ACHN (cell line): ENCODE measurements around the gene ZNF135.

Experiments used
- DNase-seq: peaks from one replicate; pipeline ENCODE4 v3.0.0-alpha.2; 2015
- in situ Hi-C: cut with HindIII; loops from 2 replicates; pipeline ENCODE4 v1.10.0; 2017; ENCODE audit warnings: low sequenced_read_pairs, low pct_ligation_motif_present, low pct_unique_long_range_greater_than_20kb

ZNF135 gene

DNA sequence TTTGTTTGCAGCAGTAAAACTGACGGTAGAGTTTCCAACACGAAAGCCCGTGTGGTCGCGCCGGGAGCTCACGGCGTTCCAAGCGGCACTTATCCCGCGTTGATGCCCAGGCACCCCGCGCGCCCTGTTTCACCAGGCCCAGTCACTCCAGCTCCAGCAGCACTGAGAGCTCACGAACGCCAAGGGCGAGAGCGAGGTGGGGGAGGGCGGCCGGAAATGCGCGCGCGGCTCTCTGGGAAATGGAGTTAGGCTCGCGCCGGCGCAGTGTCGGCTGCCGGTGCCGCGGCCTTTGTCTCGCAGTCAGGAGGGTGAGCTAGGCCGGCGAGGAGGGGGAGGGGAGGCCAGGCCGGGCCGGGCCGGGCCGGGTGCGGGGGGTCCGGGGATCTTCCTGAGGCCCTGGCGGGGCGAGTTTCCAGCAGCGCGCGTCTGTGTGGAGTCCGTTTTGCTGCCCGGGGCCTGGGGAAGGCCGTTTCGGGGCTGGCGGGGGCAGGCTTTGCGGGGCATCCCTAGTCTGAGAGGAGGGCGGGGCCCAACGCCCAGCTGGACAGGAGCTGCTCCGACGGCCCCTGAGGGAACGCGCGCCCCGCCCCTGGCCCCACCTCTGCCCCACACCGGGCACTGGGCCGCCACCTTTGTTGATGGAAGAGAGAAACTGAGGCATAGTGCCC lies at the start of gene ZNF135:
Gene ZNF135 (plus strand): TSS at position 280 of the 668 bp plus-strand sequence. CDS start 721 bp downstream, outside the sequence.
- no peak for DNase-seq
- in situ Hi-C loops = no loop called here

DNA sequence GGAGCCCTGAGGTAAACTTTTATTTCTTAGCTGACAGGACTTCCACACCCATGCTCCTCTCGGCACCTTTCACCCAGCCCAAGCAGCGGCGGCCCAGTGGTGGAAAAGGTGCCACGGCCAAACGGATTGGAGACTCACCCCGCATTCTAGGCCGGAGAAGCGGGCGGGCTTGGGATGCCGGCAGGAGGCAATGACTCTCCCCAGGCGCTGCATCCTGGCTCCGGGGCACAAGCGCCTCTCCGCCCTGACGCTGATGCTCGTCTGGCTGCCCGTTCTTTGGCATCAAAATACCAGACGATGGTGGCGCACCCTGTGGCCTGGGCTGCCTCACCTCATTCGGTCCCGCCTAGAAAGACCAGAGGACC lies 49.8 kb upstream of the ZNF135 start:
- in situ Hi-C loops = no loop called here

DNA sequence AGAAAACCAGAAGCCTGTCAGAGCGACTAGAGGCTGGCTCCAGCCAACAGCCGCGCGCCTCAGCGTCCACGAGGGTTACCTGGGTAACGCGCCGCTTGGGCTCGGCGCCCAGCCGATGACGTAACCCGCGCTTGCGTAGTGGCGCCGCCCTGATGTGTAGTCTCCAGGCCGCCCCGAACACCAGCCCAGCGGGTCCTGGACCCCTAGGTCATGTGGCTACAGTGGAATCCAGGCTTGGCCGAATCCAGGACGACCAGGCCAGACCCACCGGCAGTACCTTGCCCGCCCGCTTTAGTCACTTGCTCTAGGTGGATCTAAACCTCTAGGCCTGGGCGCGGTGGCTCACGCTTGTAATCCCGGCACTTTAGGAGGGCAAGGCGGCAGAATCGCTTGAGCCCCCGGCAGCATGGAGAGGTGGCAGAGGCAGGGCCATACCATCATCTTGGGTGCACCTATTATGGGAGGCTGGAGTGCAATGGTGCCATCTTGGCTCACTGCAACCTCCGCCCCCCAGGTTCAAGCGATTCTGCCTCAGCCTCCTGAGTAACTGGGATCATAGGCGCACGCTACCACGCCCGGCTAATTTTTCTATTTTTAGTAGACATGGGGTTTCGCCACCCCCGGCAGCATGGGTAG lies 49.3 kb upstream of the ZNF135 start:
- DNase-seq = no peak
- in situ Hi-C loops = no loop called here

More for the DNA sequence above, 49.8 kb upstream of the ZNF135 start:
- DNase-seq = no peak

DNA sequence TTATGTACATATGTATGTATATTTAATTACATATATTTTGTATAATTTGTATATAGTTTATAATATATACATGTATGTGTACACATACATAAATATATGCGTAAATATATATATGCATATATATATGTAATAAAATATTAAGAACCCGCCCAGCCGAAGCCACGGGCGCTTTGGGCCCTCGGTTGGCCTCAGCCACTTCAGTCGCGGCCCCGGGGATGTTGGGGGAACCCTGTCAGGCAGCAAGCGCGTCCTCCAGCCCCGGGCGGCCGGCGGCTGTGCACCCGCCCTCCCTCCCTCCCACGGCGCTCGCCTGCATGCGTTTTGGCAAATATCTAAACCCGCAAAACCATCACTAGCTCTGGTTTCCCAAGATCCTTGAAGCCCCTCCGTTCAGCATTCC lies 48.6 kb upstream of the ZNF135 start:
- in situ Hi-C loops = no loop called here
- no peak for DNase-seq

DNA sequence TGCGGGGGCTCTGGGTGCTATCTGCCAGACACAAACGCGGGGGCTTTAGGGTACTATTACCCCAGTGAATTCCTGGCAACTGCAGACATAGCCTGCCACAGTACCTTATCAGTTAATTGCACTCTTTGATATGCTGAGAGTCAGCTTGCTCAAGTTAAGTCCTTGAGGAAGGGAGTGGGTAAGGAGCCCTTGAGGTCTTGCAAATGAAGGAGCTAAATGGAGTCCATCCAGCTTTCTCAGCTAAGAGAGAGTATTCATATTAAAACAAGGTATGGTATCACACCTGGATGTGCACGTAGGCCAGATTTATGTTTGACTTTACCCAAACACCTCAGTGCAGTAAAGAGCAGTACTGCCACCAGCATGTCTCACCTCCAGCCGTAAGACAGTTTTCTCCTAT lies 44.9 kb upstream of the ZNF135 start:
- in situ Hi-C loops = no loop called here
- DNase-seq = no peak

DNA sequence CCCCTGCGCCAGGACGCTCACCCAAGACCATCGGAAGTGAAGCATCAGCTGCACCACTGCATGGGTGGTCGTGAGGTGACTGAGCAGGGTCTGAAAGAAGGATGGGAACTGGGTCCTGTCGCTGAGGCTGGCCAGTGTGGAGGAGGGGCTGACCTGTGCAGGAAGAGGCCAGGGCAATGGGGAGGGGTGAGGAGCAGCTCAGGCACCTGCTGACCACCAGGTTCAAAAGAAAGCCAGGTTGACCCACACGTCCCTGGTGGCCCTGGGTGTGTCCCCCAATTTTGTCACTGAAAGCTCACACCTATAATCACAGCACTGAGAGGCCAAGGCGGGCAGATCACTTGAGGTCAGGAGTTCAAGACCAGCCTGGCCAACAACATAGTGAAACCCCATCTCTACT lies 39.0 kb upstream of the ZNF135 start:
- in situ Hi-C loops = no loop called here
- no peak for DNase-seq

DNA sequence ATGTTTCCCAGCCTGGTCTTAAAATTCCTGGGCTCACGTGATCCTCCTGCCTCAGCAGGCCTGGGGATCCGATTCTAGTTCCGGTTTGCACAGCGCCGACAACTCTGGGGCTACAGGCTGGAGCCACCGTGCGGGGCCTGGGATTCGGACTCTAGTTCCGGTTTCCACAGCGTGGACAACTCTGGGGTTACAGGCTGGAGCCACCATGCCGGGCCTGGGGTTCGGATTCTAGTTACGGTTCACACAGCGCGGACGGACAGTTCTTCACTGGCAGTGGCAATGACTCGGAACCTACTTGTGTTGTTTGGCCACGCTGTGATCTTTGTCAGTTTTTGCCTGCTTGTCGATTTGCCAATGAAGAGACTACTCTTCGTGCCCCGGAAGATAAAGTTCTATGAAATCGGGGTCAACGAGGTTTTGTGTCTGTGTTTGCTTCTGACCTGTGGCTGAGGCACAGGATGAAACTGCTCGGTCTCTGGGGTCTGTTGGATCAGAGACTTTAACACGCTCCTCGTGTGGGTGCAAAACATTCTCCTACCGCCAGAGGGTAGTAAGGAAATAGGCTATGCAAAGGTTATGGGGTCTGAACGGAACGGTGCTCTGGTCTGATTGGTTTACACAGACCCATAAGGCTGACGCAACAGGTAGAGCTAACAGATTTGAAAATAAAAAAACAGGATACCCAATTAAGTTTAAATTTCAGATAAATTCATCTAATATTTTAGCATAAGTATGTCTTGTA lies 37.4 kb upstream of the ZNF135 start:
- in situ Hi-C loops = no loop called here
- DNase-seq = peak; percentile 2

DNA sequence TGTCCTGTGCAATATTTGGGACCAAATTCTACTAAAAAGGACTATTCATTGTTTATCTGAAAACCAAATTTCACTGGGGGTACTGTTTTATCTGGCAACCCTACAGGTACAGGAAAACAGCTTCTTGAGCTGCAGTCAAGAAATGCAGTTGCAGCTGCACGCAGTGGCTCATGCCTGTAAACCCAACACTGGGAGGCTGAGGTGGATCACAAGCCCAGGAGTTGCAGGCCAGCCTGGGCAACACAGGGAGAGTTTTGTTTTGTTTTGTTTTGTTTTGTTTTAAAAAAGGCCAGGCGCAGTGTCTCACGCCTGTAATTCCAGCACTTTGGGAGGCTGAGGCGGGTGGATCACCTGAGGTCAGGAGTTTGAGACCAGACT lies 36.8 kb upstream of the ZNF135 start:
- in situ Hi-C loops = no loop called here
- no peak for DNase-seq

DNA sequence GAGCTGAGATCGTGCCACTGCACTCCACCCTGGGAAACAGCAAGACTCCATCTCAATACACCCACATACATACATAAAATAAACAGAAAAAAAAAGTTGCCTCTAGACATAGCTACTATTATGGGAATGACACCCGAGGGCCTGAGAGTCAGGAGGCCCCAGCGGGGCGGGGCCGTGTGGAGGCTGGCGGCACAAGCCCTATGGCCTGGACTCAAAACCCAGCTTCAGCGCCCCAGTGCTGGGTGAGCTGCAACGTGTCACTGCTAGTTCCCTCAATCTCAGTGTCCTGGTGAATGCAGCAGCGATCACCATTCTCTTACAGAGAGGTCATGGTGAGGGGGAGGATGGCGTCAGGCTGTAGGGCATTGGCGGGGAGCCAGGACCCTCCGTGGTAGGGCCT lies 34.4 kb upstream of the ZNF135 start:
- in situ Hi-C loops = no loop called here
- no peak for DNase-seq

DNA sequence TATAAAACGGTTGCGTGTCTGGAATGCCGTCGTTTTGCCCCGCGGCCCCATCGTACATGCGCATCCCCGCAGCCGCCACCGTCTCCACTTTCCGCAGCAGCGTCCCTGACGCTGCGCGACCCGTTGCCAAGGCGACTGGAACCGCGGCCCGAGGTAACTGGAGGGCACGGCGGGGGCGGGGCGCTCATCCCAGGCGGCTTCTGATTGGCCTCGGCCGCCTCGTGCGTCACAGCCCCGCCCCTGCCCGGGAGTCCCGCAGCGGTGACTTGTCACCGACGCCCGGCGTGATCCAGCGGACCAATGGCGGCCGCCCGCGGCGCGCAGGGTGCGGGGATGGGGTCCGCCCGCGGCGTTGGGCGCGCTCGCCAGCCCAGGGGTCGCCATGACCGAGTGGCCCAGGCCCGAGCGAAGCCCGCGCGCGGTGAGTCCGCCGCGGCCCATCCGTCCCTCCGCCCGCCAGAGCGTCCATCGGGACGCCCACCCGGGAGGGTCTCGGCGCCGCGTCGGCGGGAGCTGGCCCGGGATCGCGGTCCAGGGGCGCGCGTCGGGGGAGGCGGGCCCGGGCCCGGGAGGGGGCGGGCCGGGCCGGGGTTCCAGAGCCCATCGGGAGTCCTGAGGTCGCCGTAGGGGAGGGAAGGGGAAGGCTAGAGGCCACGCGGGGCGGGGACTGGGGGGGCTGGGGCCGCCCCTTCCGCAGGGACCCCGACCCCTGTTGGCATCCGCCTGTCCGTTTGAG lies 25.2 kb upstream of the ZNF135 start, which contains the start of gene ZSCAN1:
Gene ZSCAN1 (plus strand): TSS at position 285 of the 736 bp plus-strand sequence. CDS start 3,812 bp downstream, outside the sequence.
- DNase-seq = no peak

DNA sequence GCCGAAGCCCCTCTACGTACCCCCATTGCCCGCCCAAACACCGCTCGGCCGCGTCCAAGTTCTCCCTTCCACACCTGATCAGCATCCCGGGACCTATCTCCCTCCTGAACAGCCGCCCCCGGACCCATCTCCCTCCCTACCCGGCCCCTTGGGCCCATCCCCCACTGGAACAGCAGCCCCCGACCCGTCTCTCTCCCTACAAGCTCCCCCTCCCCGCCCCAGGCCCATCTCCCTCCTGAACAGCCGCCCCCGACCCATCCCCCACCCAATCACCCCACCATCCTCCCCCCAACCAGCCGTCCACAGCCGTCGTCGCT lies 24.6 kb upstream of the ZNF135 start:
- in situ Hi-C loops = no loop called here
- no peak for DNase-seq

More for the DNA sequence above, 25.2 kb upstream of the ZNF135 start, which contains the start of gene ZSCAN1:
- in situ Hi-C loops = no loop called here

DNA sequence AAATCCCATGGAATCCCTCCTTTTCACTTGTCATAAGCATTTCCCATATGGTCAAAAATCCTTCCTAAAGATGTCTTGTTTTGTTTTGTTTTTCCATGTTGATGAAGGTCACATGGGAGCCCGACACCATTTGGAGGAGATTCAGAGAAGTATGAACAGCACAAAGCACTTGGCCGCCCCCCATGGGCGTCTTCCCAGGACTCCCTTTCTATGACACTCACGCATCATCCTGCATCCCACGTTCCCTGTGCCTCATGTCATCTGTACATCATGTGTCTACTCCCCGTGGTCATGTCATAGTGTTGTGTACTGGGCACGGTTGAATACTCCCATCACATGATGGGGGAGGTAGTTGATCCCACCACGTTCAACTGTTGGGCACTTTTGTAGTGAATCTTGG lies 23.2 kb upstream of the ZNF135 start:
- DNase-seq = no peak
- in situ Hi-C loops = no loop called here

DNA sequence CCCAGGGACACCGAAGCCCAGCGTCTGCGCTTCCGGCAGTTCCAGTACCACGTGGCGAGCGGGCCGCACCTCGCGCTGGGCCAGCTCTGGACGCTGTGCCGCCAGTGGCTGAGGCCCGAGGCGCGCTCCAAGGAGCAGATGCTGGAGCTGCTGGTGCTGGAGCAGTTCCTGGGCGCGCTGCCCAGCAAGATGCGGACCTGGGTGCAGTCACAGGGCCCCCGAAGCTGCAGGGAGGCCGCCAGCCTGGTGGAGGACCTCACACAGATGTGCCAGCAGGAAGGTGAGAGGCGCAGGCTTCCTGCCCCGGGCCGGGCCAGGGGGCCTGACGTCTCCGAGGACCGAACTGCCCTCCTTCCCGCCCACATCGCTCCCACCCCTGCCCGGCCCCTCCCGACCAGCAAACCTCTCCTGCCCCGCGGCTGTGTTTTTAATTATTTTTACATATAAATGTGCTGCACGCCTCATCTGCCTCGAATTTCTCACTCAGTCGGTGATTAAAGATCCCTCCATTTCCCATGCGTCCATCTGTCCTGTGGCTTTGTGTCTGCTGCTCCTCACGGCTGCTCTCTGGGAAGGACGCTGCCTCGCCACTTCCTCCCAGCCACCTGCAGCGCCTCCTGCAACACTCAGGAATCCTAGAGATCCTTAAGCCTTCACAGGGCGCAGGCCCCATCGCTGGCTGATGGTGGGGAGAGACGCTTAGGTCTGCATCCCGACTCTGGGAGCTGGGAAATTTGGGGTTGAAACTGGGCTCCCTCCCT lies 21.0 kb upstream of the ZNF135 start:
- no peak for DNase-seq
- in situ Hi-C loops = no loop called here

DNA sequence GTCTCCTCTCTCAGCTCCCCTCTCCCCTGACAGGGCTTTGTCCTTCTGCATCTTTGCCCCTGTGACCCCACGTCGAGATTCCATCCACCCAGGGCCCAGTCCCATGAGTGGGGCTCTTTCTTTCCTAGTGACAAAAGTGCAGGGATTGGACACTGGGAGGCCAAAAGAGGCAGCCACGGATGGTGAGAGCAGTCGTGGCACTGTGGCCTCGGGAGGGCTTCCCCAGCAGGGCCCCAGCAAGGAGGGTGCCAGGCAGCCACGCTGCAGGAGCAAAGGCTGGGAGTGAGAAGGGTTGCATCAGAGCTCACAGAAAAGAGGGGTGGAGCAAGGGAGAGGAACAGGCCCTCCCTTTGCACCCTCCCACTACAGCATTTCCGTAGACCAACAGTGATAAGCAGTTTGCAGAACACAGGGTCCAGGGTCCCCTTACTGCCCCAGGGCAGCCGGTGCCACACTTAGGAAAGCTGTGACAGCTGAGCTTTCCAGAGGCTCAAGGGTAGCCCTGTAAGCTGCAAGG lies 20.3 kb upstream of the ZNF135 start:
- in situ Hi-C loops = no loop called here
- DNase-seq = no peak

DNA sequence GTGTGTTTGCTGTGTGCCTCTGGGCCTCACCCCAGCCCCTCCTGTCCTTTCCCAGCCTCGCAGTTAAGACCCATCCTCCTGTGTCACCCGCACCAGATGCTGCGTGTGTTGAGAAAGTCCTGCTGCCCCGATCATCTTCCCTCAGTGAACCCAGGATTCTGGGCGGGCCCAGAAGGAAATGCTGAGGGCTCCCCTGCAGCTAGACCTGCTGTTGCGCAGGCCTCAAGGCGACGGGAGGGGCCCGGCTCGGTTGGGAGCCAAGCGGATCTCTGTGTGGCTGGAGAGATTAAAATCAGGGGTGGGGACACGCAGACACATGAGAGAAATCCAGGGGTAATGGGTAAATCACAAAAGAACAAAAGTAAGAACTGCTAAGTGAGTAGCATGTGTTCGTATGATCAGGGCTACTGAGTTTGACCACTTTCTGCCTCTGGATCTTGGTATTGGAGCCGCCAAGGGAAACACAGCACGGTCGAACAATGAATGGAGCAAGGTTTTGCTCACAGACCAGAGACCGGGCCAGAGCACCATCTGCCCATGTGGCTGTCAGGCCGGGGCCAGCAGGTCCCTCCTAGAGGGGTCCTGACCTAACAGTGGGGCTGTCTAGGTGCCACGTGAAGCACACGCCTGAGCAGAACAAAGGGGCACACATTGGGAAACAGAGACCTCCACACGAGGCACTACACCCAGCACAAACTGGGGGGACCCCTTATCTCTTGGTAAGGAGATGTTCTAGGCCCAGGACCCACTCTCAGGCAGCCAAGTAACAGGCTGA lies 18.1 kb upstream of the ZNF135 start:
- DNase-seq = no peak
- in situ Hi-C loops = no loop called here

DNA sequence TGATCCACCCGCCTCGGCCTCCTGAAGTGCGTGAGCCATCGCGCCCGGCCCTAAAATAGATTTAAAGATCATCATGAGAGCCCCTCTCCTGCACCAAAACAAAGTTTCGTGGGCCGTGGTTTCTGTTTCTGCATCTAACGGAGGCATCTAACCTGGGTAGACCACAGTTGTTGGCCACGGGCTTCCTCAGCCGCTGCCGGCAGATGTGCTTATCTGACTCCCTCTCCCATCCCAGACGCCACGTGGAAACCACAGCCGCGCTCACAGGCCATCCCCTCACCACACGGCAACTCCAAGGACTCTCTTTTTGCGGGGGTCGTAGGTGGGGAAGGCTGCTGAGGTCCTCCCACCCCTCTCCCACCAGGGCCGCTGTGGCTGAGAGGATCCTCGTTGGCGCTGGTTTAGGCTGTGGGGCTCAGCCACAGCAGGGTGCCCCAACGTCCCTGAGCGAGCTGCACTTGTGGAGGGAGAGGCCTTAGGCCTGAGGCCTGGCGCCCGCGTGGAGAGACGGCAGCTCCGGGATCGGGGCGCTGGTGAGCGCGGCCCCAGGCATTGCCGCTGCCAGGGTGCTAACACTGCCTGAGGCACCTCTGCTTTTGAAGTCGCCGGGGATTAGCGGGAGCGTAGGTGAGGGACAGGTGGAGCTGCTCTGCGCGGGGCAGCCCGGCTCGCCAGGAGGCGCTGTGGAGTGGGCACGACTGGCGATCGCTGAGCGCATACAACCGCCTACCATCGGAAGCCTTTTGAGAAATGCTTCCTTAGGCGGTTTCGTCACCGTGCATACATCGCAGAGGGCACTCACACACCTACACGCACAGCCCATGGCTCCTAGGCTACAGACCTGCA lies 16.4 kb upstream of the ZNF135 start:
- in situ Hi-C loops = no loop called here
- DNase-seq = no peak

DNA sequence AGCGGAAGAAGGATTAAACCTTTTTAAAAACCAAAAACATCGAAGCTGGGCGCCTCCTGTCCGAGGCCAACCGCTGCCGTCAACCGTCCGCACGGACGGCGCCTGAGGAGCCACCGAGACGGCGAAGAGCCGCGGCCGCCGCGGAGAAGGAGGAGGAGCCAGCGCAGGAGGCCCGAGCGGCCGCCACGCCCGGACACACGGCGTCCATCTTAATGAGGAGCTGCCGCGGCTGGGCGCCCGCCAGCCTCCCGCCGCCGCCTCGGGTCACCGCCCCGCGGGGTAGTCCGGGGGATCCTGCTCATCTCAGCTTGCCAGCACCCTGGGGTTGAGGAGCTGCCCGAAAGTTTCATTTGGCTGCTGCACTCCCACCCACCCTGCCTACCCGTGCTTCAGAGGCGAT lies 14.7 kb upstream of the ZNF135 start:
- in situ Hi-C loops = no loop called here

More for the DNA sequence above, 14.7 kb upstream of the ZNF135 start:
- no peak for DNase-seq
